ENCODE measurements around the gene SND1. TPM values are rescaled to one million over a fixed set of nuclear protein-coding genes. Genes with fewer than 3 reads are reported as not detected.

The SND1 gene
- total RNA-seq, 1 experiment from 2014 or later = 218 TPM

DNA sequence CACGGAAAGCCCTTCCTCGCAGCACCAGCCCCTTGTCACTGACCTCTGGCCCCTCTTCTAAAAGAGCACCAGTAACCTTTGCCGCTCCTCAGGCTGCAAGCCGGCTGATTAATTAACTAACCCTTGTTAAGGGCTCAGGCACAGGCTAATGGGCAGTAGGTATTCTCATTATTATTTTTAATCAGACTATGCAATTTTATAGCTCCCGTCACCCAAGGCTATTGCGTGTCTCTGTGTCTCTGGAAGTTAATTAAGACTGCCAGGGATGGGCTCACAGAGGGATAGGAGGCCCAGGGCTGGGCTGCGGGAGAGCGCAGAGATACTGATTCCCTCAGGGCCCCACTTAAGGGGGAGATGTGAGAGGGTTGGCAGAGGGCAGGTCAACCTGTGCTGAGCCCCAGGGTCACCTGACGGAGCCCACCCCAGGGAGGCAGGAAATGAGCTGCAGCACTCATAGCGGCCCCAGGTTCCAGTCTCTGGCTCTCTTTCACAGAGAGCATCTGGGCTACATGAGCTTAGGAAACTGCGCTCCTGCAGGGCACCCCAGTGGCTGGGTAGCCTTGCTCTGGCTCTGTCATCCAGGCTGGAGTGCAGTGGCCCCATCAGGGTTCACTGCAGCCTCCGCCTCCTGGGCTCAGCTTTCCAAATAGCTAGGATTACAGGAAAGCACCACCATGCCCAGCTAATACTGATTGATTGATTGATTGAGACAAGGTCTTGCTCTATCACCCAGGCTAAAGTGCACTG is 471.5 kb downstream of the SND1 start:
- Histone ChIP-seq H2BK20ac (ENCODE audit: low read depth, low read length, poor library complexity, severe bottlenecking) (no peak overlapping the region), H3K79me1 (ENCODE audit: insufficient read depth, low read depth, low read length, poor library complexity, severe bottlenecking) (no peaks in the 10 kb centered on the region), H3K4ac (ENCODE audit: low read depth, low read length) (no peak overlapping the region), H3K4me2 (ENCODE audit: insufficient read depth, insufficient read length, low read length) (no peak overlapping the region), H3K56ac (ENCODE audit: insufficient read length, low read depth, low read length) (no peak overlapping the region), H3K23me2 (ENCODE audit: insufficient read length, low read depth, low read length, poor library complexity, severe bottlenecking) (no peaks in the 10 kb centered on the region), H2BK12ac (ENCODE audit: insufficient read length, low read depth, low read length) (no peak overlapping the region), H4K8ac (replicated peaks; ENCODE audit: insufficient read length, low read depth, low read length) (no peak overlapping the region), H2BK15ac (ENCODE audit: low read depth, low read length) (no peak overlapping the region), H3K14ac (ENCODE audit: insufficient read depth, low read length) (no peak overlapping the region; the same call in 1 of the 2 replicates), H2AK5ac (ENCODE audit: insufficient read length, low read length) (no peak overlapping the region), H4K20me1 (ENCODE audit: control insufficient read depth, insufficient read depth, insufficient read length) (no peaks in the 10 kb centered on the region), H3K23ac (ENCODE audit: insufficient read length, low read depth, low read length) (no peak overlapping the region), H2BK5ac (ENCODE audit: insufficient read length, low read length) (no peak overlapping the region), H2AFZ (ENCODE audit: low read length) (no peak overlapping the region), H2BK120ac (ENCODE audit: low read depth, low read length, poor library complexity, severe bottlenecking) (no peak overlapping the region), H3K4me1 (ENCODE audit: insufficient read depth, low read length) (no peaks in the 10 kb centered on the region), H3K27ac (ENCODE audit: insufficient read length, low read depth, low read length) (no peak overlapping the region), H3T11ph (ENCODE audit: low read length) (no peak overlapping the region), H3K79me2 (ENCODE audit: insufficient read depth, low read length) (no peaks in the 10 kb centered on the region), H4K5ac (ENCODE audit: insufficient read length, low read depth, low read length) (no peak overlapping the region), H3K27me3 (ENCODE audit: insufficient read depth, low read length) (no peaks in the 10 kb centered on the region), H4K91ac (ENCODE audit: insufficient read length, low read depth, low read length) (no peak overlapping the region), H3K18ac (ENCODE audit: insufficient read length, low read depth, low read length) (no peak overlapping the region), H3K9ac (ENCODE audit: extremely low read depth, insufficient read length, low read length) (no peak overlapping the region), H3K9me3 (ENCODE audit: control insufficient read depth, low read depth, low read length) (no peaks in the 10 kb centered on the region)
- H3K9me3 Mint-ChIP-seq = no peaks in the 10 kb centered on the region
- H3K27ac Mint-ChIP-seq = no peak overlapping the region
- DNase-seq = no peak
- TF ChIP-seq, protein P1, sequence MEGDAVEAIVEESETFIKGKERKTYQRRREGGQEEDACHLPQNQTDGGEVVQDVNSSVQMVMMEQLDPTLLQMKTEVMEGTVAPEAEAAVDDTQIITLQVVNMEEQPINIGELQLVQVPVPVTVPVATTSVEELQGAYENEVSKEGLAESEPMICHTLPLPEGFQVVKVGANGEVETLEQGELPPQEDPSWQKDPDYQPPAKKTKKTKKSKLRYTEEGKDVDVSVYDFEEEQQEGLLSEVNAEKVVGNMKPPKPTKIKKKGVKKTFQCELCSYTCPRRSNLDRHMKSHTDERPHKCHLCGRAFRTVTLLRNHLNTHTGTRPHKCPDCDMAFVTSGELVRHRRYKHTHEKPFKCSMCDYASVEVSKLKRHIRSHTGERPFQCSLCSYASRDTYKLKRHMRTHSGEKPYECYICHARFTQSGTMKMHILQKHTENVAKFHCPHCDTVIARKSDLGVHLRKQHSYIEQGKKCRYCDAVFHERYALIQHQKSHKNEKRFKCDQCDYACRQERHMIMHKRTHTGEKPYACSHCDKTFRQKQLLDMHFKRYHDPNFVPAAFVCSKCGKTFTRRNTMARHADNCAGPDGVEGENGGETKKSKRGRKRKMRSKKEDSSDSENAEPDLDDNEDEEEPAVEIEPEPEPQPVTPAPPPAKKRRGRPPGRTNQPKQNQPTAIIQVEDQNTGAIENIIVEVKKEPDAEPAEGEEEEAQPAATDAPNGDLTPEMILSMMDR (conservative IDR thresholded peaks at IDR 0.05) = no peak
- H3K4me1 Mint-ChIP-seq = peaks cover 2 to 12% of the 10 kb centered on the region in 2 experiments; a peak in 3 of 4 replicates
- WGBS (ENCODE audit: extremely low coverage, insufficient read length, low lambda C conversion rate) = no CpG with 5 or more reads among the region's 12 CpGs
- H3K4me3 Mint-ChIP-seq = no peak overlapping the region
- H3K36me3 Mint-ChIP-seq (ENCODE audit: insufficient read depth in 1 of 3, low read depth in 3 of 3) = no peaks in the 10 kb centered on the region
- peaks cover 28% of the 10 kb centered on the region for H3K27me3 Mint-ChIP-seq (ENCODE audit: low read depth)

Data from H9 (cell line).